Endothelial cell (in vitro differentiated cells): Measurements from ENCODE around the gene SLC17A2. TPM values are rescaled to one million over a fixed set of nuclear protein-coding genes. Genes with fewer than 3 reads are reported as not detected.

Source experiments
- DNase-seq: peaks from one replicate; pipeline ENCODE4 v3.0.0; 2021; ENCODE audit warnings: low spot score
- H3K27ac Mint-ChIP-seq: one replicate; pipeline ENCODE4 v1.8.0; 2021; ENCODE audit warnings: mixed read lengths, inconsistent platforms; ENCODE audit not compliant: unreplicated experiment
- H3K27me3 Mint-ChIP-seq: one replicate; pipeline ENCODE4 v1.8.0; 2021; ENCODE audit warnings: mild to moderate bottlenecking, moderate library complexity, mixed read lengths, inconsistent platforms; ENCODE audit not compliant: unreplicated experiment
- H3K36me3 Mint-ChIP-seq: one replicate; pipeline ENCODE4 v1.8.0; 2021; ENCODE audit warnings: mild to moderate bottlenecking, low read depth, mixed read lengths, inconsistent platforms; ENCODE audit not compliant: unreplicated experiment
- H3K4me1 Mint-ChIP-seq: one replicate; pipeline ENCODE4 v1.8.0; 2021; ENCODE audit warnings: mild to moderate bottlenecking, mixed read lengths, inconsistent platforms; ENCODE audit not compliant: unreplicated experiment
- H3K4me3 Mint-ChIP-seq: one replicate; pipeline ENCODE4 v1.8.0; 2021; ENCODE audit warnings: mild to moderate bottlenecking, mixed read lengths, inconsistent platforms; ENCODE audit not compliant: unreplicated experiment
- H3K9me3 Mint-ChIP-seq: one replicate; pipeline ENCODE4 v1.8.0; 2021; ENCODE audit warnings: mixed read lengths, inconsistent platforms; ENCODE audit not compliant: unreplicated experiment
- CTCF ChIP-seq: fragments of 200-600 bp; sonication (generic); IDR thresholded peaks from one replicate; pipeline ENCODE4 v1.5.0; 2021; ENCODE audit warnings: antibody characterized with exemption; ENCODE audit not compliant: unreplicated experiment
- total RNA-seq: library from RNA; stranded (reverse); fragmentation: NEBNext Ultra II Directional; extraction: Animal tissue kit (Norgen Biotek cat#: 25700); gene quantifications from one replicate; pipeline ENCODE4 v1.2.1, GENCODE V29; 2021; ENCODE audit not compliant: unreplicated experiment

SLC17A2 gene
- total RNA-seq, 1 donor from 2014 or later: not detected

GRCh38 chr6:25878721-25879322 is 51.7 kb downstream of the SLC17A2 start:
- Mint-ChIP-seq H3K4me3 (no peak overlapping the region), H3K9me3 (no peaks in the 10 kb centered on the region), H3K36me3 (no peaks in the 10 kb centered on the region), H3K27me3 (no peaks in the 10 kb centered on the region), H3K27ac (no peak overlapping the region), H3K4me1 (no peaks in the 10 kb centered on the region)
- DNase-seq: no peak
- no peak for TF ChIP-seq CTCF

DNA sequence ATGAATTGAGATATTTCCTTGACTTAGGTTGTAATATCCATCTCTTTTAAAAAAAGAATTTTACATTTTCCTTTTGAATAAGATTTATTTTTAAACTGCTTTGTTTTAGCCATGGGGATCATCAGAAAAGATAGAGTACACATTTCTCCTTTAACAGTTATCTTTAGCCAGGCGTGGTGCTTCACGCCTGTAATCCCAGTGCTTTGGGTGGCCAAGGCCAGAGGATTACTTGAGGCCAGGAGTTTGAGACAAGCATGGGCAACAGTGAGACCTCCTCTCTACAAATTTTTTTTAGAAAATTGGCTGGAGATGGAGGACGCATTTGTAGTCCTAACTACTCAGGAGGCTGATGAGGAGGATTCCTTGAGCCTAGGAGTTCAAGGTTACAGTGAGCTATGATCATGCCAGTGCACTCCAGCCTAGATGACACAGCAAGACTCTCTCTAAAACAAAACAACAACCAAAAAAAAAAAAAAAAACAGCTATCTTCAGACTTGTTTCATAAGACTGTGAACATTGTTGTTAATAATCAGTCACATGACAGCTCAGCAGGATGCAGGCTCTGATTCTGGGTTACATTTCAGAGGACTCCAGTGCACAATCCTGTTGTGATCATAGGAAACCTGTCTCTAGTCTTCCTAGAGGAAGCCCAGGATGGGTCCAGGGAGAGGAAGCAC is 54.4 kb downstream of the SLC17A2 start:
- H3K27me3 Mint-ChIP-seq: no peaks in the 10 kb centered on the region
- no peaks in the 10 kb centered on the region for H3K36me3 Mint-ChIP-seq
- no peaks in the 10 kb centered on the region for H3K4me1 Mint-ChIP-seq
- no peaks in the 10 kb centered on the region for H3K9me3 Mint-ChIP-seq
- TF ChIP-seq CTCF: no peak
- no peak overlapping the region for H3K4me3 Mint-ChIP-seq
- no peak for DNase-seq
- no peak overlapping the region for H3K27ac Mint-ChIP-seq

DNA sequence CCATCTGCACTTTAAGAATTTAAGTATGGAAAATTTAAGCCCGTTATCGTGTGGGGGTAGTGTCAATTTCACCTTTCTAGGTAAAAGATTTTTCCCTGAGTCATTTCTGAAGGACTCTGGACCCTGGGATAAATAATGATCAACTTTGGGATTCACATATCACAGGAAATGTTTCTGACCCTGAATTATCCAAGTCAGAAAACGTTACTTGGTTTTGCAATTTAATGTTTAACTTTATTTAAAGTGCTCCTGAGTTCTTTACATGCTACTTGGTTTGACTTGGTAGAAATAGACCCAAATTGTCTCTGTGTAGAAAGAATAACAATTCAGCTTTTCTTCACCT is 55.0 kb downstream of the SLC17A2 start:
- no peak for DNase-seq
- H3K27ac Mint-ChIP-seq: no peak overlapping the region
- no peaks in the 10 kb centered on the region for H3K4me1 Mint-ChIP-seq
- H3K9me3 Mint-ChIP-seq: no peaks in the 10 kb centered on the region
- TF ChIP-seq CTCF: no peak
- no peak overlapping the region for H3K4me3 Mint-ChIP-seq
- no peaks in the 10 kb centered on the region for H3K36me3 Mint-ChIP-seq
- no peaks in the 10 kb centered on the region for H3K27me3 Mint-ChIP-seq

GRCh38 chr6:25874822-25875562 is 55.5 kb downstream of the SLC17A2 start:
- Mint-ChIP-seq H3K4me3 (no peak overlapping the region), H3K4me1 (no peaks in the 10 kb centered on the region), H3K27me3 (no peaks in the 10 kb centered on the region), H3K27ac (no peak overlapping the region), H3K36me3 (no peaks in the 10 kb centered on the region), H3K9me3 (no peaks in the 10 kb centered on the region)
- TF ChIP-seq CTCF: no peak
- no peak for DNase-seq

GRCh38 chr6:25874118-25874517 is 56.4 kb downstream of the SLC17A2 start, which contains the start of gene SLC17A3:
TSS of gene SLC17A3 (minus strand) at chr6:25874243. CDS start at chr6:25868387, 5,856 bp downstream.
- Mint-ChIP-seq H3K36me3 (no peaks in the 10 kb centered on the region), H3K4me1 (no peaks in the 10 kb centered on the region), H3K27ac (no peak within 1 kb of the TSS), H3K4me3 (no peak within 1 kb of the TSS), H3K9me3 (no peaks in the 10 kb centered on the region), H3K27me3 (no peaks in the 10 kb centered on the region)
- no peak for DNase-seq
- TF ChIP-seq CTCF: no peak
